K562 (cell line): Measurements from ENCODE around the gene MGA.

Experiments
- C11orf30 ChIP-seq: fragments of 450-650 bp; IDR thresholded peaks from 2 replicates; pipeline ENCODE4 v1.6.1; 2016; ENCODE audit warnings: low read depth, mild to moderate bottlenecking
- CTCF ChIP-seq, 3 experiments: IDR thresholded peaks in 2 of 3; conservative IDR thresholded peaks in 1 of 3; 2 replicates each; pipeline ENCODE4 v1.5.1; 2011 to 2012; ENCODE audit warnings: low read length in 3 of 3, mild to moderate bottlenecking in 3 of 3, control low read depth in 2 of 3, improper control_type of control experiment in 1 of 3, inconsistent platforms in 1 of 3, low read depth in 1 of 3, mixed read lengths in 1 of 3, moderate library complexity in 1 of 3; ENCODE audit not compliant: insufficient read depth in 2 of 3
- JUNB ChIP-seq: fragments of 450-650 bp; formaldehyde crosslinking; conservative IDR thresholded peaks from 2 replicates; pipeline ENCODE4 v1.4.0; 2020; ENCODE audit warnings: mild to moderate bottlenecking
- KDM4B ChIP-seq, 2 experiments: fragments of 450-650 bp in 1 of 2; sonication (generic) in 1 of 2; IDR thresholded peaks; 2 replicates each; pipeline ENCODE4 v1.6.1; 2016 to 2017; ENCODE audit warnings: borderline replicate concordance in 2 of 2, antibody characterized with exemption in 1 of 2, low read depth in 1 of 2, mild to moderate bottlenecking in 1 of 2
- MEF2A ChIP-seq: IDR thresholded peaks from 2 replicates; pipeline ENCODE4 v1.6.1; 2011; ENCODE audit warnings: low read depth, mild to moderate bottlenecking, low read length, moderate library complexity; ENCODE audit not compliant: control insufficient read depth
- MYC ChIP-seq, 2 experiments: fragments of 250-450 bp in 1 of 2; sonication (Bioruptor Pico) in 1 of 2; IDR thresholded peaks; 2 replicates each; pipeline versions ENCODE4 v1.5.1 to v1.6.1; 2012 to 2021; ENCODE audit warnings: low read depth in 2 of 2, borderline replicate concordance in 1 of 2, improper control_type of control experiment in 1 of 2, low read length in 1 of 2, mild to moderate bottlenecking in 1 of 2, moderate library complexity in 1 of 2
- POLR2A ChIP-seq: fragments of 450-650 bp; conservative IDR thresholded peaks from 2 replicates; pipeline ENCODE4 v1.6.1; 2016
- UBTF ChIP-seq, 2 experiments: IDR thresholded peaks; 2 replicates each; pipeline ENCODE4 v1.6.1; 2012; ENCODE audit warnings: improper control_type of control experiment in 2 of 2, low read depth in 2 of 2, low read length in 2 of 2, borderline replicate concordance in 1 of 2
- ZNF12 ChIP-seq: sonication (generic); formaldehyde crosslinking; IDR thresholded peaks from 2 replicates; pipeline ENCODE4 v1.4.0; 2020; ENCODE audit warnings: mild to moderate bottlenecking, missing genetic modification reagents
- ZNF184 ChIP-seq: sonication (generic); formaldehyde crosslinking; IDR thresholded peaks from 2 replicates; pipeline ENCODE4 v1.5.0; 2020; ENCODE audit warnings: missing genetic modification reagents
- ZNF212 ChIP-seq: fragments of 450-650 bp; formaldehyde crosslinking; IDR thresholded peaks from 2 replicates; pipeline ENCODE4 v1.4.0; 2020; ENCODE audit warnings: mild to moderate bottlenecking

- TF ChIP-seq MYC (IDR thresholded peaks at IDR 0.05; ENCODE audit: low read depth, low read length) (no peak), MYC (CRISPR knock-in tag; IDR thresholded peaks at IDR 0.05; ENCODE audit: borderline replicate concordance, low read depth) (no peak), POLR2A (no peak), KDM4B (IDR thresholded peaks at IDR 0.05; ENCODE audit: borderline replicate concordance in 2 of 2, low read depth in 1 of 2) (no peak), UBTF (IDR thresholded peaks at IDR 0.05; ENCODE audit: borderline replicate concordance in 1 of 2, low read depth in 2 of 2, low read length in 2 of 2) (no peak), CTCF (IDR thresholded peaks at IDR 0.05 in 2 of 3, conservative IDR thresholded peaks at IDR 0.05 in 1 of 3; ENCODE audit: insufficient read depth in 2 of 3, low read depth in 1 of 3, low read length in 3 of 3) (no peak), JUNB (CRISPR knock-in tag) (no peak), ZNF212 (CRISPR knock-in tag) (no peak), C11orf30 (no peak), ZNF12 (CRISPR knock-in tag) (no peak), ZNF184 (CRISPR knock-in tag) (no peak), MEF2A (no peak)
Measured at GRCh38 chr15:41756198-41756597, 96.0 kb downstream of the MGA start.
